ENCODE results near the gene COBLL1.

The COBLL1 gene

GRCh38 chr2:164852086-164852485 is 10.5 kb upstream of the COBLL1 start:
- no peak for DNase-seq (ENCODE audit: low read depth)
- TF ChIP-seq, protein P1, sequence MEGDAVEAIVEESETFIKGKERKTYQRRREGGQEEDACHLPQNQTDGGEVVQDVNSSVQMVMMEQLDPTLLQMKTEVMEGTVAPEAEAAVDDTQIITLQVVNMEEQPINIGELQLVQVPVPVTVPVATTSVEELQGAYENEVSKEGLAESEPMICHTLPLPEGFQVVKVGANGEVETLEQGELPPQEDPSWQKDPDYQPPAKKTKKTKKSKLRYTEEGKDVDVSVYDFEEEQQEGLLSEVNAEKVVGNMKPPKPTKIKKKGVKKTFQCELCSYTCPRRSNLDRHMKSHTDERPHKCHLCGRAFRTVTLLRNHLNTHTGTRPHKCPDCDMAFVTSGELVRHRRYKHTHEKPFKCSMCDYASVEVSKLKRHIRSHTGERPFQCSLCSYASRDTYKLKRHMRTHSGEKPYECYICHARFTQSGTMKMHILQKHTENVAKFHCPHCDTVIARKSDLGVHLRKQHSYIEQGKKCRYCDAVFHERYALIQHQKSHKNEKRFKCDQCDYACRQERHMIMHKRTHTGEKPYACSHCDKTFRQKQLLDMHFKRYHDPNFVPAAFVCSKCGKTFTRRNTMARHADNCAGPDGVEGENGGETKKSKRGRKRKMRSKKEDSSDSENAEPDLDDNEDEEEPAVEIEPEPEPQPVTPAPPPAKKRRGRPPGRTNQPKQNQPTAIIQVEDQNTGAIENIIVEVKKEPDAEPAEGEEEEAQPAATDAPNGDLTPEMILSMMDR (IDR thresholded peaks at IDR 0.05; ENCODE audit: low read depth, low read length, missing control alignments): no peak
- no peak overlapping the region for H3K4me3 ChIP-seq (ENCODE audit: low read depth, low read length)

GRCh38 chr2:164850235-164850634 is 8.6 kb upstream of the COBLL1 start:
- no peak overlapping the region for H3K4me3 ChIP-seq (ENCODE audit: low read depth, low read length)
- TF ChIP-seq, protein P1 (IDR thresholded peaks at IDR 0.05; ENCODE audit: low read depth, low read length, missing control alignments): no peak
- no peak for DNase-seq (ENCODE audit: low read depth)

GRCh38 chr2:164849506-164849905 is 7.9 kb upstream of the COBLL1 start:
- H3K4me3 ChIP-seq (ENCODE audit: low read depth, low read length): no peak overlapping the region
- TF ChIP-seq, protein P1 (IDR thresholded peaks at IDR 0.05; ENCODE audit: low read depth, low read length, missing control alignments): no peak
- no peak for DNase-seq (ENCODE audit: low read depth)

- no peak for DNase-seq (ENCODE audit: low read depth)
- TF ChIP-seq, protein P1 (IDR thresholded peaks at IDR 0.05; ENCODE audit: low read depth, low read length, missing control alignments): no peak
- H3K4me3 ChIP-seq (ENCODE audit: low read depth, low read length): no peak overlapping the region
These were observed 6.5 kb upstream of the COBLL1 start for GRCh38 chr2:164847981-164848741.

GRCh38 chr2:164847291-164847690 is 5.7 kb upstream of the COBLL1 start:
- TF ChIP-seq, protein P1 (IDR thresholded peaks at IDR 0.05; ENCODE audit: low read depth, low read length, missing control alignments): no peak
- DNase-seq (ENCODE audit: low read depth): no peak
- H3K4me3 ChIP-seq (ENCODE audit: low read depth, low read length): no peak overlapping the region

DNA sequence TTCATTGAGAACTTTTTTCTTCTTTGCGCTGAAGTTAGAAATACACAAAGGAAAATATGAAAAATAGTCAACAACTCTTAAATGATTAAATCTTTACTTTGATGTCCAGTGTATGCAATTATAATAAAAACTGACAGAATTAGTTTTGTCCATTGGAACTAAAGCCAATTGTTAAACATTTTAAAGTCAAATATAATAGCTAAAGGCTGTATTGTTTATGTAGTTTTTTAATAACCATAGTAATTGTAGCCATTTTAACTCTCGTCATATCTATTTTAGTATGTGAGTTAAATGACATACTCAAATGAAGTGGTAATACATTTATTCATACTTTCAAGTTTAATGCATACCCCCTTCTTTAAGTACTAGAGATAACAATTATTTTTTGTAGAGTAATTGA is 4.7 kb upstream of the COBLL1 start:
- TF ChIP-seq, protein P1 (IDR thresholded peaks at IDR 0.05; ENCODE audit: low read depth, low read length, missing control alignments): no peak
- no peak for DNase-seq (ENCODE audit: low read depth)

DNA sequence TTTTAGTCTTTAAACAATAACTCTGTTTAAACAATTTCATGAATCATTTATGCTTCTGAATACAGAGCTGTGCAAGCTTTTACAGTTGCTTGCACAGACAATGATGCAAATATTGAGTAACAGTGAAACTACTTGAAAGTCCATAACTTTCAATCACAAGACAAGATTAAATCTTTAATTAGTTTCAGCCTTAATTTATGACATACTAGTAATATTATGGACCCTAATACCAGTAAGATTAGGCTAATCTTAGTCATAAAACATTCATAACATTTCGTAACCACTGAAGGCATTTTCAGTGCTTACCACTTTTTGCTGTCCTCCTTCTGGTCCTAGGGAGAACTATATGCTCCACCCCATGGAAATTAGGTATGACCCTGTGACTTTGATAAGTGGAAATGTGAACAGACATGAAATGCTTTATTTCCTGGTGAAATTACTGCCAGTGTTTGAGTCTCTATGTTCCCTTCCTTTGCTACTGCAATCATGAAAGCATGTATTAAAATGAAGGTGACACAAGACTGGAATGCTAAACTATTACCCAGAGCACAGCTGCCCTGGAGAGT is 1.8 kb upstream of the COBLL1 start:
- TF ChIP-seq, protein P1 (IDR thresholded peaks at IDR 0.05; ENCODE audit: low read depth, low read length, missing control alignments): no peak
- DNase-seq (ENCODE audit: low read depth): no peak
- H3K4me3 ChIP-seq (ENCODE audit: low read depth, low read length): no peak overlapping the region

More for the DNA sequence above, 4.7 kb upstream of the COBLL1 start:
- no peak overlapping the region for H3K4me3 ChIP-seq (ENCODE audit: low read depth, low read length)
